ENCODE data around the gene MPP1.

The MPP1 gene

GRCh38 chrX:154779261-154779660 lies 26.0 kb downstream of the MPP1 start:
- TF ChIP-seq, protein P1, sequence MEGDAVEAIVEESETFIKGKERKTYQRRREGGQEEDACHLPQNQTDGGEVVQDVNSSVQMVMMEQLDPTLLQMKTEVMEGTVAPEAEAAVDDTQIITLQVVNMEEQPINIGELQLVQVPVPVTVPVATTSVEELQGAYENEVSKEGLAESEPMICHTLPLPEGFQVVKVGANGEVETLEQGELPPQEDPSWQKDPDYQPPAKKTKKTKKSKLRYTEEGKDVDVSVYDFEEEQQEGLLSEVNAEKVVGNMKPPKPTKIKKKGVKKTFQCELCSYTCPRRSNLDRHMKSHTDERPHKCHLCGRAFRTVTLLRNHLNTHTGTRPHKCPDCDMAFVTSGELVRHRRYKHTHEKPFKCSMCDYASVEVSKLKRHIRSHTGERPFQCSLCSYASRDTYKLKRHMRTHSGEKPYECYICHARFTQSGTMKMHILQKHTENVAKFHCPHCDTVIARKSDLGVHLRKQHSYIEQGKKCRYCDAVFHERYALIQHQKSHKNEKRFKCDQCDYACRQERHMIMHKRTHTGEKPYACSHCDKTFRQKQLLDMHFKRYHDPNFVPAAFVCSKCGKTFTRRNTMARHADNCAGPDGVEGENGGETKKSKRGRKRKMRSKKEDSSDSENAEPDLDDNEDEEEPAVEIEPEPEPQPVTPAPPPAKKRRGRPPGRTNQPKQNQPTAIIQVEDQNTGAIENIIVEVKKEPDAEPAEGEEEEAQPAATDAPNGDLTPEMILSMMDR (IDR thresholded peaks at IDR 0.05; ENCODE audit: low read depth, low read length, poor library complexity, severe bottlenecking), result no peak
- no peak for TF ChIP-seq EZH2phosphoT487 (IDR thresholded peaks at IDR 0.05; ENCODE audit: borderline replicate concordance, low read length)
- no peak overlapping the region for H3K4me2 ChIP-seq (ENCODE audit: low read length)
- no peaks in the 10 kb centered on the region for H3K4me1 ChIP-seq (ENCODE audit: control insufficient read depth, low read length)
- H3K36me3 ChIP-seq (ENCODE audit: control insufficient read depth, low read length), result peaks cover 38% of the 10 kb centered on the region
- no peaks in the 10 kb centered on the region for H3K27me3 ChIP-seq (ENCODE audit: control insufficient read depth, low read length)
- no peaks in the 10 kb centered on the region for H4K20me1 ChIP-seq (ENCODE audit: control insufficient read depth, insufficient read depth, low read depth, low read length)
- no peaks in the 10 kb centered on the region for H3K9me2 ChIP-seq (replicated peaks; ENCODE audit: control insufficient read depth, low read length)
- H3K4me3 ChIP-seq (ENCODE audit: low read length), result no peak overlapping the region
- no peaks in the 10 kb centered on the region for H3K79me2 ChIP-seq (ENCODE audit: control insufficient read depth, low read length)
- peaks cover 15% of the 10 kb centered on the region for H3F3A ChIP-seq (ENCODE audit: control insufficient read depth, insufficient read depth)
- H3K9me3 ChIP-seq (ENCODE audit: control insufficient read depth, insufficient read depth, low read length), result no peaks in the 10 kb centered on the region
- no peak overlapping the region for H3K27ac ChIP-seq (ENCODE audit: low read depth, low read length)

- H3K36me3 ChIP-seq (ENCODE audit: control insufficient read depth, low read length), result peaks cover 56% of the 10 kb centered on the region
- H3K9me2 ChIP-seq (replicated peaks; ENCODE audit: control insufficient read depth, low read length), result no peaks in the 10 kb centered on the region
- H3K9me3 ChIP-seq (ENCODE audit: control insufficient read depth, insufficient read depth, low read length), result no peaks in the 10 kb centered on the region
- no peak for TF ChIP-seq EZH2phosphoT487 (IDR thresholded peaks at IDR 0.05; ENCODE audit: borderline replicate concordance, low read length)
- TF ChIP-seq, protein P1 (IDR thresholded peaks at IDR 0.05; ENCODE audit: low read depth, low read length, poor library complexity, severe bottlenecking), result no peak
- no peak overlapping the region for H3K4me3 ChIP-seq (ENCODE audit: low read length)
- peaks cover 15% of the 10 kb centered on the region for H3F3A ChIP-seq (ENCODE audit: control insufficient read depth, insufficient read depth)
- H3K27me3 ChIP-seq (ENCODE audit: control insufficient read depth, low read length), result no peaks in the 10 kb centered on the region
- H3K79me2 ChIP-seq (ENCODE audit: control insufficient read depth, low read length), result no peaks in the 10 kb centered on the region
- no peak overlapping the region for H3K27ac ChIP-seq (ENCODE audit: low read depth, low read length)
- no peaks in the 10 kb centered on the region for H4K20me1 ChIP-seq (ENCODE audit: control insufficient read depth, insufficient read depth, low read depth, low read length)
- no peaks in the 10 kb centered on the region for H3K4me1 ChIP-seq (ENCODE audit: control insufficient read depth, low read length)
- H3K4me2 ChIP-seq (ENCODE audit: low read length), result no peak overlapping the region
These were observed 28.5 kb downstream of the MPP1 start for GRCh38 chrX:154776753-154777152.

DNA sequence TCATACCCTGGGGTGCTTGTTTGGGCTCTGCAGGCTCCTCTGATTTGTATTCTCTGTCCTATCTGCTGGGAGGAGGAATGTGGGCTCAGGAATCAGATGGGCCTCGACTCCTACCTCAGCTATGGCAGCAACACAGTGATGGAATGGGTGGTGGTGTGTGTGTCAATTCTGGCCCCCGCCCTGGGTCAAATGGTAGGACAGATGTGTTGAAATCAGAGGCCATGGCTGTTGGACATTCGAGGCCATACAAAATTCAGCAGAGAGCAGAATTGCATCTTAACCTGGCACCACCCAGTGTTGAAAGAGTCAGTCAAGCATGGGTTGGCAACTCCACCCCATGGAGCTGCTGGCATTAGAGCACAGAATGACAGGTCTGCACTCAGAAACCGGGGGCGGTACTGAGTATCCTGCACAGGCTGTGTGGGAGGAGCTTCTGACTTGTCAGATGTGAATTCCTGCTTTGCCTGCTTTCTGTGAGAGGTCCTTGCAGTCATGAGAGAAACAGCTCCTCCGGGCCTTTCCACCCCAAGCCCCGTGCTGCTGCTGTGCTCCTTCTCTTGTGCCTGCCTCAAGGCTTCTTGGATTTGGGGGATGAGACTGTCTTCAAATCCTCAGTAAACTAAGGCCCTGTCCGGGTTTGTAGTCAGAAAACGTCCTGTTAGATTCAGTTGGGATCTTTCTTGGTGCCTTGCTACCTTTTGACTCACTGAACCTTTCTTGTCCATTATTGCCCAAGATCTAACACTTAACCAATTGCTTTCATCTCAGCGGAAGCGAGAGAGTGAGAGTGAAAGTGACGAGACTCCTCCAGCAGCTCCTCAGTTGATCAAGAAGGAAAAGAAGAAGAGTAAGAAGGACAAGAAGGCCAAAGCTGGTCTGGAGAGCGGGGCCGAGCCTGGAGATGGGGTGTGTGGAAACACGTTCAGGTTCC lies 29.6 kb downstream of the MPP1 start:
- Histone ChIP-seq H3K27ac (ENCODE audit: low read depth, low read length) (no peak overlapping the region), H3K4me2 (ENCODE audit: low read length) (no peak overlapping the region), H3K9me3 (ENCODE audit: control insufficient read depth, insufficient read depth, low read length) (no peaks in the 10 kb centered on the region), H4K20me1 (ENCODE audit: control insufficient read depth, insufficient read depth, low read depth, low read length) (no peaks in the 10 kb centered on the region), H3K4me1 (ENCODE audit: control insufficient read depth, low read length) (no peaks in the 10 kb centered on the region), H3K4me3 (ENCODE audit: low read length) (no peak overlapping the region), H3K79me2 (ENCODE audit: control insufficient read depth, low read length) (no peaks in the 10 kb centered on the region), H3K9me2 (replicated peaks; ENCODE audit: control insufficient read depth, low read length) (no peaks in the 10 kb centered on the region), H3K36me3 (ENCODE audit: control insufficient read depth, low read length) (peaks cover 62% of the 10 kb centered on the region), H3F3A (ENCODE audit: control insufficient read depth, insufficient read depth) (peaks cover 15% of the 10 kb centered on the region), H3K27me3 (ENCODE audit: control insufficient read depth, low read length) (no peaks in the 10 kb centered on the region)
- no peak for TF ChIP-seq EZH2phosphoT487 (IDR thresholded peaks at IDR 0.05; ENCODE audit: borderline replicate concordance, low read length)
- TF ChIP-seq, protein P1 (IDR thresholded peaks at IDR 0.05; ENCODE audit: low read depth, low read length, poor library complexity, severe bottlenecking), result no peak

All from DOHH2 (cell line).